GM19238 (cell line): ENCODE measurements around the gene DEDD2.
A peak's percentile ranks its signal among the peaks of the same experiment; 100 is the strongest.

Experiments used
- DNase-seq: peaks from one replicate; pipeline ENCODE4 v3.0.0; 2011; ENCODE audit warnings: low spot score; ENCODE audit not compliant: insufficient read length

Gene DEDD2

DNA sequence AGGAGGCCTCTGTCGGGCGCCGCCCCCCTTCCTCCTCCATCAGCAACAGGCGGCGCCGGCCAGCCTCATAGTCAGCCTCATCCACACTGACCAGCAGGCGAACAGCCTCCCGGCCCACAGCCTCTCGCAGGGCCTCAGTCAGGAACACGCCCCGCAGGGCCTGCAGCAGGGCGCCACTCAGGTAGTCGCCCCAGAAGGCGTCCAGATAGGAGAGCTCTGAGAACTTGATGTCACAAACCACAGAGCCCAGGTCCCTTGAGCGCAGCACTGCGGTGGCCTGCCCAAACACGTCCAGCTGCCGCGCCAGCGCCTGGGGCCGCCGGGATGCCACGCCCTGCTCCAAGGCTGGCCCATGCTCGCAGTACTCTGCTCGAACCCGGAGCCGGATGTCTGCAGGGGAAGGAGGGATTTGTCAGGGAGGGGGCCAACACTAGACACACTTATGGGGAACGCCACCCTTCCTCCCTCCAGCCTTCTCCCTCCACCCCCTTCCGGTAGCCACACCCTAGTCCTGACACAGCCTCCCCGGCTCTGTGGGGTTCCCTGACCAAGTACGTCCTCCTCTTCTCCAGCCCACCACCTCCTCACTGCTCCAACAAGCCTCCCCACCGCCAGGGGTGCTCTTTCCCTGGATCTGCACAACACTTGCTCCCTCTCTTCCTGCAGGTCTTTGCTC is 17.9 kb downstream of the DEDD2 start:
- peak; percentile 81 for DNase-seq

DNA sequence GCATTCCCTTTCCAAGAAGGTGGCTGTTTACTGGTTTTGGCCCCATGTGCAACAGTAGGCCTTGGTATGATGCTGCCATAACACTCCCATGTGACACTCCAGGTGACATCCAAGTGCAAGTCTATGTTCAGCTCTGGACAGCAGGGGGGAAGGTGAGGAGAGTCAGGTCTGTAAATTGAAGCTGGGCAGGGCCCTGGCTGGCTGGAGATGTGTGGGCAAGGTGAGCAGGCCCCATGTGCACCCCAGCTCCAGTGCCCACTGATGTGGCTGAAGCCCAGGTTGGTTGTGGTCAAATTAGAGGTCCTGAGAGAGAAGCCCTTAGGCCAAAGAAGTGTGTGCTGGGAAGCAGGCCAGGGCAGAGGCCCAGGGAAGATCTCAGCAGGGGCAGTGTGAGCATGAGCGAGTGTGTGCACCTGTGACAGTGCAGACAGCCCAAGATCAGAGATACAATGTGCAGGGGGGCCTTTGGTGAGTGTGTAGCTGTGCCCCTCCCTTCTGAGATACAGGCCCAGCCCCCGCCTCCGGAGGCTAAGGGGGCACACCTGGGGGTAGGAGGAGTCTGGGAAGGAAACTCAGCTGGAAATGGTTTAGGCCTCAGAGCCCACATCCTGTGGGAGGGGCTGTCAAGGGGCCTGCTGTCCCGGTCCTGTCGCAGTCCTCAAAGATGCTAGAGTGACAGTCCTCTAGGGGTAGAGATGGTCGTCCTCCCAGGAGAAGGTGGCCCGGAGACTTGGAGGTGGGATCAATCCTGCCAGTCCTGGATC is 18.6 kb downstream of the DEDD2 start:
- peak; percentile 87 for DNase-seq

DNA sequence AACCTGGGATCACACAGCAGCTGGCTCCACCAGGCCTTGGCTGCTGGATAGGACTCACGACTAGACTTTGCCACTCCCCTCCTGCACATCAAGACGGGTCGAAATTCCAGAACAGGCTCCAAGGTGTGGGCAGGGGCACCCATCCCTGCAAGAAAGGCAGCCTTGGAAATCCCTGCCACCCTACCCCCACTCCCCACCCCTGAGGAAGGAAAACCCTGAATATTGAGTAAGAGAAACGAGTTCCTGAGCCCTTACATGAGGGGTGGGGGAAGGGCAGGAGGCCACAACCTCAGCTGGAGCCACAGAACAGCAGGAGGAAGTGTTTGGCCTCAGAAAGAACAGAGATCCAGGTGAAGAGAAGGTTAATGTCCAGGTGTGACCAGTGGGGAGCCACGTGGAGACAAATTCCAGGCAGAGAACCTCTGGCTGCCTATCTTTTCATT is 20.1 kb downstream of the DEDD2 start:
- DNase-seq: no peak

DNA sequence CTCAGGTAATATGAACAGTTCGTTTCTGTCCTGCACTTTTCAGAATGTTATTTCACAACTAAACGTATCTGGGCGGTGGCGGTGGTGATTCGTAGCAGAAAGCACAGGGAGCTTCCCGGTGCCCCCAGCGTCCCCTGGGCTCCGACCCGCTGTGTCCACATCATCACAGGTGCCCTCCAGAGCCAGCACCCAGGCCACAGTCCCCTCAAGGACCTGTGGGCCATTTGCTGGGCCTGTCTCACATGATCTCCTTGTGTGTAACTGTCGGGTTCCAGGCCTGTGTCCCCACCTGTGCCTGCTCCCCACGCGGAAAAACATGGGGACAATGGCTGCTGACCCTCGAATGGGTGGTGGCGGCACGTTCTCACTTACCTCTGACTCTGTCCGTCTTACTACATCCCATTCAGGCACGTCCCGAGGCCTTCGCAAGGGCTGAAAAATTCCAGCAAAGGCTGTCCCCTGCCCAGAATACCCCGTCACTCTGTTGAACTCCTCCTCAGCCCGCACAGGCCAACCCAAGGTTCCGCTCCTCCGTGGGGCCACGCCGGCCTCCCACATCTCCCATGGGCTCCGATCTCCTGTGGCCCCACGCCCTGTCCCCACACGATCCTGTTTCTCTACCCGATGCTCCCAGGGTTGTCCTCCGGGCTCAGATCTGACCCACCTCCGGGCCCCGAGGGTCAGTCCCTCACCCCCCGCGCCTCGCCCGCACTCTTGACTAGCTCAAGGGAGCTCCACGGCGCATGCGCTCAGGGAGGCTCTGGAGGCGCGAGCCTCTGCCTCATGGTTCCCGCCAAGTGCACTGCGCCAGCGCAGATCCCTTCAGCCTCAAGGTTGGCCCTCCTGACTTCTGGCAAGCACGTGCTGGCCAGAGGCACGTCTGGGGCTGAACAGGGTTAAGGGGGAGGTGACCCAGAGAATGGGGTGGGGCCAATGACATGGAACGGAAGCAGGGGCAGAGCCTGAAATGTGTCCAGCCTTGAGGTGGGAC is 21.2 kb downstream of the DEDD2 start:
- DNase-seq: no peak

- no peak for DNase-seq
Observed at GRCh38 chr19:42193706-42194105, 23.8 kb downstream of the DEDD2 start.

GRCh38 chr19:42193294-42193693 is 24.2 kb downstream of the DEDD2 start:
- DNase-seq: no peak

DNA sequence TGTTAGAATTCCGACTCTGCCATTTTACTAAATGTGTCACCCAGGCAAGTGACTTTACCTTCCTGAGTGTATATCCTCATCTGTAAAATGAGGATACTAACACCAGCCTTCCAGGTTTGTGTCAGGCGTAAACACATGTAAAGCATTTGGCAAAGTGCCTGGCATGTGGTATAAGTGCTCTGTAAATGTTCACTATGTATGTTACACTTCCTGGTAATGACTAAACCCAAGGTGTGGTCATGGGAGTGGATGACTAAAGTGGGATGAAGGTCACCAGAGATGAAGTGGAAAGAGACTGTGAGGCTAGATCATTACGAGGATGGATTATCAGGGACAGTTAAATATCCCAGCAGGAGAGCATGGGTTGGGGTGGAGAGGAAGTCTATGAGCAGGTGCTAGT is 25.6 kb downstream of the DEDD2 start:
- DNase-seq: no peak

DNA sequence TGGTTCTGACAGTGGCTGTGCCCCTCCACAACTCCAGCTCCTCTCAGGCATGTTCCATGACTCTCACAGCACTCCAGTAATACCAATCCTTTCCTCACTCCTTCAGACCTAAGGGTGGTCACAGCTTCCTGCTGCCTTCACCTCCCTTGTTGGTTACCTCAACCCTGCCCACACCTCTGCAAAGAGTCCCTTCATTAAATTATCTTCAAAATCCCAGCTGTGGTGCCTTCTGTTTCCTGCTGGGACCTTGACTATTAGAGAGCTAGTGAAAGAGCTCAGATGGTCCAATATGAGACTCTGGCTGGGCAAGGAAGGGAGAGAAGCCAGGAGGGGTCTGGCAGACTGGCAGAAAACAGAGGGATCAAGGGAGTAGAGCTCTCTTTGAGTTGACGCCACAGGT is 26.1 kb downstream of the DEDD2 start:
- DNase-seq: no peak

- DNase-seq: no peak
Observed at GRCh38 chr19:42189133-42189532, 28.3 kb downstream of the DEDD2 start.

GRCh38 chr19:42188665-42189064 is 28.8 kb downstream of the DEDD2 start:
- DNase-seq: no peak

- DNase-seq: no peak
Observed at GRCh38 chr19:42185277-42185676, 32.2 kb downstream of the DEDD2 start.

DNA sequence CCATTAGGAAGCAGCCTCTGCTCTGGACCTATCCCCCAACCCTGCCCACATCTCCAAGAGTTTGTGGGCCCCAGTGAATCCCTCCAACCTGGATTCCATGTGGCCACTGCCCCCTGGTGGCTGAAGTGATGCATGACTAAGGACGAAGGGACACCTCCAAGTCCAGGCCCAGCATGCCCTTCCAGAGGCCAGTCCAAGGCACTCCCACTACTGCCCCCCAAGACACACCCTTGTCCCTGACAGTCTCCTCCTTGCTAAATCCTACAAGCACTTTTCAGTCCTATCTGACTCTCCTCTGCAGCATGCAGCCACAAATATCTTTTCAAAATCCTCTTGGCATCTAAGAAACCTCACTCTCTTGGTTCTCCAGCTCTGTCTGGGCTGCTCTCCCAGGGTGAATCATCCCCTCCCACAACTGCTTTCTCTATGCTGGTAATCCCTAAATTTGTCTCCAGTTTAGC is 33.0 kb downstream of the DEDD2 start:
- peak; percentile 68 for DNase-seq

- DNase-seq: no peak
Observed at GRCh38 chr19:42178791-42179674, 38.4 kb downstream of the DEDD2 start.

DNA sequence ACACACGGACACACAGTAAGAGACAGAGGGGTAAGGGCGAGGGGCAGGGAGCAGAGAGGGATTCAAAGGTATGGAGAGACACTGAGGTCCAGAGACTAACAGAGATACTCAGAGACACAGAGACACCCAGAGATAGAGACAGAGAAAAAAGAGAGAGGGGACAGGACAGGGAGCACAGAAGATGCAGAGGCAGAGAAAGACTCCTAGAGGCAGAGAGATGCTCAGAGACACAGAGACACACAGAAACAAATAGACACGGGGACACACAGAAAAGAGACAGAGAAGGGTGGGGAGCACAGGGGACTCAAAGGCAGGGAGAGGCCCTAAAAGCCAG is 39.8 kb downstream of the DEDD2 start:
- no peak for DNase-seq

DNA sequence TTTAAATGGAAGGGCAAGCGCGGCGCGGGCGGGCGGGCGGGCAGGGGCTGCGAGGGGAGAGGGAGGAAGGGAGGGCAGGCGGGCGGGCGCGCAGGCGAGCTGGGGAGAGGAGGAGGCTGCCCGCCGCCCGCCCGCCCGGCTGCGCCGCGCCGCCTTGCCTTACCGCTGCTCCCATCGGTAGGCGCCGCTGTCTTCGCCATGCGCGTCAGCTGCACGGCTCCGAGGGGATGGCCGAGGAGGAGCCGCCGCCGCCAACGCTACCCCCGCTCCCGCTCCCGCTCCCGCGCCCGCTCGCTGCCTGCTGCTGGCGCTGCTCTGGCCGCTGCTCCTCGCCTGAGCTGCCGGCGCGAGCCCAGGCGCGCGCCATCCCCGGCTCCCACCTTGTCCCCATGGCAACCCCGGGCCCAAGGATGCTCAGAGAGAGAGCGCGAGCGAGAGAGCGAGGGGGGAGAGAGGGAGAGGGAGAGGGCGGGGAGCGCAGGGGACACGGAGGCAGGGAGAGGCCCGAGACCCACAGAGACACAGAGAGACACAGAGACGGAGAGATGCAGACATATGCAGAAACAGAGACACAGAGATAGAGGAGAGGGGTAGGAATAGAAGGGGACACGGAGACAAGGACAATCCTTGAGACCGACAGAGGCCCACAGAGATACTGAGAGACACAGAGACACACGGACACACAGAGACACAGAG is 40.3 kb downstream of the DEDD2 start:
- peak; percentile 65 for DNase-seq

DNA sequence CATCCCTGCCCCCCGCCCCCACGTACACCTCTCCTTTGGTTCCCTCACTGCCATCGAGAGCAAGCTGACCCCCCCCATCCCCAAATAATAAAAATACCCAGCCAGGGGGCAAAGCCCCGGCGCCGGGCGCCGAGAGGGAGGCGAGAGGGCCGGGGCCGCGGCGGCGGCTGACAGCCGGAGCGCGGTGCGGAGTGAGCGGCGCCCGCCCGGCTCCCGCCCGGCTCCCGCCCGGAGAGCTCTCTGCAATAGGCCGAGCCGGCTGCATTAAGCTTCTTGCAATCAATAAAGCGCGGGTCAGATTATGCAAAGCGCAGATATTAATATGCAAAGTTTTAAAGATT is 40.9 kb downstream of the DEDD2 start:
- no peak for DNase-seq

DNA sequence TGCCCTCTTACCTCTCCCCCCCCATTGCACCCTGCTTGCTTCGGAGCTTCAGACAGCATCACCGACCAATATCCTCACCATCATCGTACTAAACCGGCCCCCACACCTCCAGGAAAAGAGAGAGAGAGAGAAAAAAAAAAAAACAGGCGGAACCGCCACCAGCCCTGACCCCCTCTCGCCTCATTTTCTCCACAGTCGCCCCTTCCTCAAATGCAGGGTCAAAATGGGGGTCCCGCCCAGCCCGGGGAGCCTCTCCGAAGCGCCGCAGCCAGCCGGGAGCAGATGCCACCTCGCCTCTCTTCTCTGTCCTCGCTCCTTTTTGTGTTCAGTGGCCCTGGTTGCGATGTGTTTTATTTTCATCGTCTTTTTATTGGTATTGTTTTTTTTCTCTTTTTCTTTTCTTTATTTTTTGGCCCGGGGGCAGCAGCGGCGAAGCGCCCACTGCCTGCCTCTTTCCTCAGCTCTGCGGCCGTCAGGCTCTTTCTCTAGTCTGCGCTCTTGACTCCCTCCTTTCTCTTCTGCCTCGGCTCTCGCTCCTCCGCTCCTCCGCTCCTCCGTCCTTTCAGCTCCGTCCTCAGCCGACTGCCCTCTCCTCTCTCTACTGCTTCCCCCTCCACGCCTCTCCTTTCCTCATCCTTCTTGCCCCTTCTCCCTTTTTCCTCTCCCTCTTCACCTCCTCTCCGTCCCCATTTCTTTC is 41.4 kb downstream of the DEDD2 start:
- DNase-seq: no peak

GRCh38 chr19:42174958-42175734 is 42.3 kb downstream of the DEDD2 start:
- DNase-seq: no peak

DNA sequence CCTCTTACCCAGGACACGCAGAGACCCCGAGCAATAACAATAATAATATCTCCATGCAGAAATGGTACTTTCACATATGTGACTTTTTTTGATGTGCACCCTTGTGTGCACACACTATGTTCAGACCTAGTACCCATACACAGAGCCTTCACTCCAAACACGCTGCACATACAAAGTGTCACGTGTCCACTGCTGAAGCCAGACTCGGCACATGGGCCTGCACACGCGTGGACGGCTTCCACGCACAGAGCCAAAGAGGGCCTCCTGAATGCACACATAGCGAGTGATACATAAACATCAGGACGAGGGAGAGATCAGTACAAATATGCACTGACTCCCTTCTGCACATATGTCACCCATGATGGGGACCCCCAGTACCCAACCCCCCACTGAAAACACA is 43.3 kb downstream of the DEDD2 start:
- no peak for DNase-seq
